ENCODE data around the gene RPTOR. TPM values are rescaled to one million over a fixed set of nuclear protein-coding genes. Genes with fewer than 3 reads are reported as not detected.

The RPTOR gene
- total RNA-seq, 1 donor from 2014 or later, result 32.0 TPM

GRCh38 chr17:80861892-80862291, 317.3 kb downstream of the RPTOR start:
- no peak overlapping the region for H3K4me3 Mint-ChIP-seq (ENCODE audit: unreplicated experiment)
- peaks cover 15% of the 10 kb centered on the region for H3K36me3 Mint-ChIP-seq (ENCODE audit: low read depth, unreplicated experiment)
- Histone ChIP-seq H3K79me2 (ENCODE audit: insufficient read depth, low read length) (no peaks in the 10 kb centered on the region), H3K9ac (ENCODE audit: low read length) (no peak overlapping the region), H3K4me2 (ENCODE audit: low read length) (no peak overlapping the region), H4K20me1 (ENCODE audit: insufficient read depth, low read length) (no peaks in the 10 kb centered on the region), H3K36me3 (ENCODE audit: insufficient read depth, low read length) (no peaks in the 10 kb centered on the region), H3K9me3 (ENCODE audit: insufficient read depth, low read depth, low read length) (no peaks in the 10 kb centered on the region), H2AFZ (ENCODE audit: low read depth, low read length) (no peak overlapping the region), H3K27ac (ENCODE audit: low read depth, low read length) (no peak overlapping the region), H3K4me1 (ENCODE audit: insufficient read depth, low read length) (peaks cover 28% of the 10 kb centered on the region), H3K27me3 (ENCODE audit: insufficient read depth, low read length) (no peaks in the 10 kb centered on the region), H3K4me3 (ENCODE audit: insufficient read depth, low read depth, low read length) (no peak overlapping the region)
- no peak overlapping the region for H3K27ac Mint-ChIP-seq (ENCODE audit: unreplicated experiment)
- H3K4me1 Mint-ChIP-seq (ENCODE audit: low read depth, unreplicated experiment), result peaks cover 12% of the 10 kb centered on the region
- TF ChIP-seq CTCF (IDR thresholded peaks at IDR 0.05; ENCODE audit: insufficient read depth, low read depth, low read length), result peak; percentile 46
- no peak for TF ChIP-seq EZH2 (IDR thresholded peaks at IDR 0.05; ENCODE audit: insufficient read depth, low read length)
- DNase-seq (ENCODE audit: low read depth) (peak; percentile 23), FAIRE-seq (no peak)
- peaks cover 4% of the 10 kb centered on the region for H3K9me3 Mint-ChIP-seq (ENCODE audit: unreplicated experiment)
- H3K27me3 Mint-ChIP-seq (ENCODE audit: low read depth, unreplicated experiment), result peaks cover 1% of the 10 kb centered on the region

GRCh38 chr17:80862481-80862961, 317.9 kb downstream of the RPTOR start:
- H3K27ac Mint-ChIP-seq (ENCODE audit: unreplicated experiment), result no peak overlapping the region
- H3K27ac ChIP-seq (ENCODE audit: low read depth, low read length), result no peak overlapping the region

More at GRCh38 chr17:80862481-80862961, 317.9 kb downstream of the RPTOR start:
- H3K36me3 ChIP-seq (ENCODE audit: insufficient read depth, low read length), result no peaks in the 10 kb centered on the region
- no peaks in the 10 kb centered on the region for H3K9me3 ChIP-seq (ENCODE audit: insufficient read depth, low read depth, low read length)
- H3K4me2 ChIP-seq (ENCODE audit: low read length), result no peak overlapping the region
- peaks cover 1% of the 10 kb centered on the region for H3K27me3 Mint-ChIP-seq (ENCODE audit: low read depth, unreplicated experiment)
- DNase-seq (ENCODE audit: low read depth), result no peak
- FAIRE-seq, result no peak
- peaks cover 4% of the 10 kb centered on the region for H3K9me3 Mint-ChIP-seq (ENCODE audit: unreplicated experiment)
- peaks cover 11% of the 10 kb centered on the region for H3K4me1 Mint-ChIP-seq (ENCODE audit: low read depth, unreplicated experiment)
- H3K4me3 Mint-ChIP-seq (ENCODE audit: unreplicated experiment), result no peak overlapping the region
- no peak overlapping the region for H3K9ac ChIP-seq (ENCODE audit: low read length)
- H3K36me3 Mint-ChIP-seq (ENCODE audit: low read depth, unreplicated experiment), result peaks cover 15% of the 10 kb centered on the region
- H3K79me2 ChIP-seq (ENCODE audit: insufficient read depth, low read length), result no peaks in the 10 kb centered on the region
- H4K20me1 ChIP-seq (ENCODE audit: insufficient read depth, low read length), result no peaks in the 10 kb centered on the region
- H2AFZ ChIP-seq (ENCODE audit: low read depth, low read length), result no peak overlapping the region
- TF ChIP-seq CTCF (IDR thresholded peaks at IDR 0.05; ENCODE audit: insufficient read depth, low read depth, low read length), result no peak
- TF ChIP-seq EZH2 (IDR thresholded peaks at IDR 0.05; ENCODE audit: insufficient read depth, low read length), result no peak
- peaks cover 23% of the 10 kb centered on the region for H3K4me1 ChIP-seq (ENCODE audit: insufficient read depth, low read length)
- no peak overlapping the region for H3K4me3 ChIP-seq (ENCODE audit: insufficient read depth, low read depth, low read length)
- no peaks in the 10 kb centered on the region for H3K27me3 ChIP-seq (ENCODE audit: insufficient read depth, low read length)
